ENCODE results near the gene SS18. TPM values are rescaled to one million over a fixed set of nuclear protein-coding genes. Genes with fewer than 3 reads are reported as not detected.

The SS18 gene
- total and polyA plus RNA-seq, 4 donors, result 32.2 to 153 (median 48.9) TPM

DNA sequence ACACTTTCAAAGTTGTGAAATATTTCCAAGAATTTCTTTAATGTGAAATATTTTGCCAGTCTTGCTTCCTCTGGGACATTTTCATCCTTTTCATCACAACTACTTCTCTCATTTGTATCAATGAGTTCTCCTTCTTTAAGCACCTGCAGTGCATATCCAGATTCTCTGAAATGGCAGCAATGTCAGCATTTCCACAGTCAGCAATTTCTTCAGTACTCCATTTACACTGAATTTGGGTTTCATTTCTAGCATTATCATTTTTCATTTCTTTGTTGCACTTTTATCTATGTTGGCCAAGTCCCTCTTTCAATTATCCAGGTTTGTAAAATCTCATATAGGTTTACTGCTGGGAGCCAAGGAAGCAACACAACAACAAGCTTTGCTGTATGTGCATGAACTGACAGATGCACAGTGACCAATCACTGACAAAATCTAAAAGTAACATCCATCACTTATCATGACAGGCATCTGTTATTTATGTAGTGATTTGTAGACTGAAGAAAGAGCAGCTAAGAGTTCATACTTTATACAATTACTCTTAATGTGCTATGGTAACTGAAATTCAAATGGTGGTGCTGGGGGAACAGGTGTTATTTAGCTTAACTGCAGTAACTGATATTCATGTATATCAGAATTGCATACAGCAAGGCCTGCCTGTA is 43.9 kb downstream of the SS18 start:
- TF ChIP-seq, protein P1, sequence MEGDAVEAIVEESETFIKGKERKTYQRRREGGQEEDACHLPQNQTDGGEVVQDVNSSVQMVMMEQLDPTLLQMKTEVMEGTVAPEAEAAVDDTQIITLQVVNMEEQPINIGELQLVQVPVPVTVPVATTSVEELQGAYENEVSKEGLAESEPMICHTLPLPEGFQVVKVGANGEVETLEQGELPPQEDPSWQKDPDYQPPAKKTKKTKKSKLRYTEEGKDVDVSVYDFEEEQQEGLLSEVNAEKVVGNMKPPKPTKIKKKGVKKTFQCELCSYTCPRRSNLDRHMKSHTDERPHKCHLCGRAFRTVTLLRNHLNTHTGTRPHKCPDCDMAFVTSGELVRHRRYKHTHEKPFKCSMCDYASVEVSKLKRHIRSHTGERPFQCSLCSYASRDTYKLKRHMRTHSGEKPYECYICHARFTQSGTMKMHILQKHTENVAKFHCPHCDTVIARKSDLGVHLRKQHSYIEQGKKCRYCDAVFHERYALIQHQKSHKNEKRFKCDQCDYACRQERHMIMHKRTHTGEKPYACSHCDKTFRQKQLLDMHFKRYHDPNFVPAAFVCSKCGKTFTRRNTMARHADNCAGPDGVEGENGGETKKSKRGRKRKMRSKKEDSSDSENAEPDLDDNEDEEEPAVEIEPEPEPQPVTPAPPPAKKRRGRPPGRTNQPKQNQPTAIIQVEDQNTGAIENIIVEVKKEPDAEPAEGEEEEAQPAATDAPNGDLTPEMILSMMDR (IDR thresholded peaks at IDR 0.05; ENCODE audit: control extremely low read depth, extremely low read depth), result no peak
- H3K27me3 ChIP-seq (ENCODE audit: control insufficient read depth in 3 of 3, insufficient read depth in 3 of 3, low read length in 2 of 3), result no peaks in the 10 kb centered on the region
- ATAC-seq (ENCODE audit: insufficient read depth, low FRiP score), result no peak

DNA sequence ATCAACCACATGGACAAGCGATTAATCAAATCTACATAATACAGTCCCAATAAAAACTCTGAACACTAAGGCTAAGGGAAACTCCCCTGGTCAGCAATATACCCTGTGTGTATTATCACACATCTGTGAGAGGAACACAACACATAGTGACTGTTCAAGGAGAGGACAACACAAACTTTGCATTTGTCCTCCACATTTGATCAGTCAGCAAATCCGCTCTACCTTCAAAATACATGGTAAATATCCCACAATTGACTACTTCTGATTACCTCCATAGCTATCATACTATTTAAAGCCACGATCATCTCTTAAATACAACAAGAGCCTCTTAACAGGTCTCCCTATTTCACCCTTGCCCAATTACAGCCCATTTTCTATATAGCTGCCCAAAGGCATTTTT is 45.6 kb downstream of the SS18 start:
- WGBS, 2 donors, result 98 to 99% methylated on average over 3 of the region's 3 CpGs
- no peak overlapping the region for H3K4me3 ChIP-seq
- TF ChIP-seq, protein P1 (IDR thresholded peaks at IDR 0.05; ENCODE audit: control extremely low read depth, extremely low read depth), result no peak
- H3K27ac ChIP-seq (ENCODE audit: low read depth in 1 of 2, low read length in 1 of 2), result no peak overlapping the region
- H3K4me1 ChIP-seq (ENCODE audit: control insufficient read depth in 5 of 5, insufficient read depth in 5 of 5, low read length in 5 of 5), result peaks cover 0 to 5% (median 0%) of the 10 kb centered on the region in 5 donors
- peaks cover 0 to 2% (median 0%) of the 10 kb centered on the region in 4 donors for H3K36me3 ChIP-seq (ENCODE audit: control insufficient read depth in 4 of 4, insufficient read depth in 4 of 4, low read length in 4 of 4)
- H3K9me3 ChIP-seq (ENCODE audit: control insufficient read depth in 4 of 4, insufficient read depth in 3 of 4, low read length in 3 of 4), result no peaks in the 10 kb centered on the region
- no peak overlapping the region for H3K9ac ChIP-seq (ENCODE audit: insufficient read depth in 1 of 2, low read length in 2 of 2)
- no peak for DNase-seq
- H3K27me3 ChIP-seq (ENCODE audit: control insufficient read depth in 3 of 3, insufficient read depth in 3 of 3, low read length in 2 of 3), result no peaks in the 10 kb centered on the region
- ATAC-seq (ENCODE audit: insufficient read depth, low FRiP score), result no peak

More for the DNA sequence above, 43.9 kb downstream of the SS18 start:
- H3K4me3 ChIP-seq, result no peak overlapping the region
- no peaks in the 10 kb centered on the region for H3K9me3 ChIP-seq (ENCODE audit: control insufficient read depth in 4 of 4, insufficient read depth in 3 of 4, low read length in 3 of 4)
- H3K9ac ChIP-seq (ENCODE audit: insufficient read depth in 1 of 2, low read length in 2 of 2), result no peak overlapping the region
- no peak overlapping the region for H3K27ac ChIP-seq (ENCODE audit: low read depth in 1 of 2, low read length in 1 of 2)
- peaks cover 0 to 3% (median 1%) of the 10 kb centered on the region in 4 donors for H3K36me3 ChIP-seq (ENCODE audit: control insufficient read depth in 4 of 4, insufficient read depth in 4 of 4, low read length in 4 of 4)
- DNase-seq, result no peak
- peaks cover 0 to 3% (median 0%) of the 10 kb centered on the region in 5 donors for H3K4me1 ChIP-seq (ENCODE audit: control insufficient read depth in 5 of 5, insufficient read depth in 5 of 5, low read length in 5 of 5)

DNA sequence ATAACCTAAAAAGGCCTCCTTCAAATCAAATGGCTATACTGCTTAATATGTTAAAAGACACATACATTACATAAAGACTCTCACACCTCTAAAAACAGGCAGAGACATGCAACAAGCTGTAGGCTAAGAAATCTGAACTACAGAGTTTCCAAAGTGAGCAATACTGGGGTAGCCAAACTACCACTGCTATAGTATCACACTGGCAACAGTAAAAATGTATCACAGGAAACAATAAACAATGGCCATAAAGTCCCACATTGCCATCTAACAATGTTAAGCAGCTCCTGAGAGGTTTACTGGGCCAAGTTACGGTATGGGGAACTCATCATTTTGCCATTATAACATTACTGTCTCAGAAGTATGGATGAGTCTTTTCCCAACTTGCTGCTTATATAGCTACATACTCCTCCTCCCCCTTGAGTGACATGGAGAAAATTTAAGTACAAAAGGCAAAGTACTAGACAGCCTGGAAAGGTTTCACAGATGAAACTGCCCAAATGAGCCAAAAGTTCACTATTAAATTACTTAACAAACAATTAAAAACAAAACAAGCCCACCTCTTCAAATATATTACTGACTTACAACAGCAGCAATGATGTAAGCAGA is 50.3 kb downstream of the SS18 start:
- H3K27ac ChIP-seq (ENCODE audit: low read depth in 1 of 2, low read length in 1 of 2), result no peak overlapping the region
- ATAC-seq (ENCODE audit: insufficient read depth, low FRiP score) (no peak), DNase-seq (no peak)
- H3K4me3 ChIP-seq, result no peak overlapping the region
- no peaks in the 10 kb centered on the region for H3K27me3 ChIP-seq (ENCODE audit: control insufficient read depth in 3 of 3, insufficient read depth in 3 of 3, low read length in 2 of 3)
- H3K9ac ChIP-seq (ENCODE audit: insufficient read depth in 1 of 2, low read length in 2 of 2), result no peak overlapping the region
- H3K4me1 ChIP-seq (ENCODE audit: control insufficient read depth in 5 of 5, insufficient read depth in 5 of 5, low read length in 5 of 5), result peaks cover 0 to 5% (median 0%) of the 10 kb centered on the region in 5 donors
- 80 to 94% methylated on average over 1 of the region's 1 CpG for WGBS, 2 donors
- TF ChIP-seq, protein P1 (IDR thresholded peaks at IDR 0.05; ENCODE audit: control extremely low read depth, extremely low read depth), result no peak
- H3K36me3 ChIP-seq (ENCODE audit: control insufficient read depth in 4 of 4, insufficient read depth in 4 of 4, low read length in 4 of 4), result peaks cover 0 to 9% (median 6%) of the 10 kb centered on the region in 4 donors
- no peaks in the 10 kb centered on the region for H3K9me3 ChIP-seq (ENCODE audit: control insufficient read depth in 4 of 4, insufficient read depth in 3 of 4, low read length in 3 of 4)

Measured in lung (tissue), 12 donors.